Islet of Langerhans (tissue), 1 donor: ENCODE results near the gene MDK.

Experiments
- FAIRE-seq: peaks from one replicate; lab custom pipeline; 2011; peaks lifted over from hg19 to GRCh38; lab: Jason Lieb, UNC

Gene MDK

GRCh38 chr11:46383974-46384701 lies 2.7 kb downstream of the MDK start:
- no peak for FAIRE-seq

- no peak for FAIRE-seq
These were observed 3.9 kb downstream of the MDK start for GRCh38 chr11:46385169-46386004.

- FAIRE-seq: no peak
These were observed 4.6 kb downstream of the MDK start for GRCh38 chr11:46386005-46386578.

- FAIRE-seq: no peak
These were observed 5.2 kb downstream of the MDK start for GRCh38 chr11:46386674-46387073.

DNA sequence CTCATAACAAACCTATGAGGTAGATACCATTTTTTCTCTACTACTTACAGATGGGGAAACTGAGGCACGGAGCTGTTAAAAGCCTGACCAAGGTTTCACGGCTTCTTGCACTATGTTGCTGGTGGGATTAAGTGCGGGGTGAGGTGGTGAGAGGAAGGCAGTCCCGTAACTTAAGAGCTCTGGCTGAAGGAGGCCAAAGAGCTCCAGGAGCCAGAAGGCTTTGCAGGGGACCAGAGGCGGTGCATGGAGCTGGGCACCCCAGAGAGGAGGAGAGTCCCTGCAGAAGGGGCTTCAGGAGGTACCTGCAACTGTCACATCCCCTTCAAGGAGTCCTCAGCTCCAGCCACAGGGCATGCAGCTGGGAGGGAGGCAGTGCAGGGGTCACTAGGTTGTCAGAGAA lies 6.0 kb downstream of the MDK start:
- no peak for FAIRE-seq

GRCh38 chr11:46387919-46388618 lies 6.6 kb downstream of the MDK start:
- FAIRE-seq: no peak

DNA sequence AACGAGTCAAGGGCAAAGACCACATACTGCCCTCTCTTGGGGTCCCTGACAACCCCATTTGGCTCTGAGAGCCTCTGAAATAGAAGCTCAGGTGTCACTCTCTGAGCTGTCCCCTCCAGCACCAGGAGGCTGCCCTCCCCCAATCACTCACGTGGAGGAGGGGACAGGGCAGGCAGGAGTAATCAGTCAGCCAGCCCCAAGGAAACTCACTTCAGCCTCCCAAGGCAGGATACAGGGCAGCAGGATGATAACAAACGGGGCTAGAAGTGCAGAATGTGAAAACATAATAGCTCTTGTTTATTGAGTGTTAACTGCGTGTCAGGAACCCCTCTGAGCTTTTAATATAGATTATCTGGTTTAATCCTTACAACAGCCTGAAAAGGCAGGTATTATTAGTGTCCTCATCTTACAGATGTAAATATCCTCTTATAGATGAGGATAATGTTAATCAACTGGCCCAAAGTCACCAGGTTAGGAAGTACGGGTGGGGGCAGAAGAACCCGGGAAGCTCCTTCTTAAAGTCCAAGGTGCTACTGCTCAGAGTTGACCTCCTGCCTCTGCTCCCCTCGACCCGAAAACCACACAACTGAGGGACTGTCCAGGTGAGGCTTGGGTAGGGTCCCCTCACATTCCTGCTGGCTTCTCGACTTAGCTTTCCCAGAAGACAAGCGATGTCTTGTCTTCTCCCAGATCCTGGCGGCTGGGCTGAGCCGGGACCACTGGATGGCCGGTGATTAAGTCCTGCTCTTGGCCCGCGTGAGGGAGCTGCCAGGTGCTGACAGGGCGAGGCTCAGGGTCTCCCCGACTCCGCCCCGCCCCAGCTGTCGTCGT lies 7.4 kb downstream of the MDK start:
- FAIRE-seq: no peak

DNA sequence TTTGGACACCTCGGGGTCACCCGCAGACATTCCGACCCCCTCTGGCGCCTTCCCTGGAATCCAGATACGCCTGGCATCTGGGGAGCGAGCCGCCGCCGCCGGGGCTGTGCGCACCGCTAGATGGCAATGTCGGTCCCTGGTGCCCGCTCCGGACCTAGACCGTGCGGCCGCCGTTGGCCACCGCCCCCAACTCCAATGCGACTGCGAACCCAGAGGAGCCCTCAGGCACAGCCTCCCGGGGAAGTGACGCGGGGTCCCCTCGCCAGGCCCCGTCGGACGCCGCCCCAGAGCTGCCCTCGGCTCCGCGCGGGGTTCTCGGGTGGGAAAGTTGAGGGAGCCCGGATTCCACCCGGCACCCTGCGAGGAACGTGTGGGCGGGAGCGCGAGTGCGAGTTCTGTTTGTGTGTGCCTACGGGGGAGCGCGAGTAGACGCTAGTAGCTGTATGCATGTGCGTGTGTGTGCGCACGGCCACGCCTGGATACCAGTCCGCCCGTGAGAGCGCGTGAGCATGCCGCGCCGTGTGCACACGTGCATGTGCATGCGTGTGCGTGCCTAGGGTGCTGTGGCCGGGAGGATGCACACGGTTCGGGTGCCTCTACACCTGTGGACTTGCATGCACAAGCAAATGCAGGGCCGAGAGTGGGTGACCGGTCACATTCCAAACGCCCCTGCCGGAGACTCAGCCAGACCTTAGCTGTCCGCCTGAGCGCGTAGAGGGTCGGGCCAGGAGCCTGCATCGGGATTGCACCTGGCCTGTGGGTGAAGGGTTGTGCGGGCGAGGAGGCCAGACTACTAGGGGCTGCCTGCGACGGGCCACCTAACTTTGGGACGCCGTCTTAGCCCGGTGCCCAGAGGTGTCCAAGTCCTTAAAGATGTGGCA lies 8.2 kb downstream of the MDK start:
- no peak for FAIRE-seq

- FAIRE-seq: no peak
These were observed 9.1 kb downstream of the MDK start for GRCh38 chr11:46390331-46391171.

- no peak for FAIRE-seq
These were observed 9.7 kb downstream of the MDK start for GRCh38 chr11:46391186-46391577.

GRCh38 chr11:46391578-46392420 lies 10.3 kb downstream of the MDK start, which contains the start of gene CHRM4:
Gene CHRM4 (minus strand): TSS chr11:46391776. CDS start chr11:46386557, 5,219 bp downstream.
- no peak for FAIRE-seq

GRCh38 chr11:46392421-46393230 lies 11.2 kb downstream of the MDK start:
- no peak for FAIRE-seq

DNA sequence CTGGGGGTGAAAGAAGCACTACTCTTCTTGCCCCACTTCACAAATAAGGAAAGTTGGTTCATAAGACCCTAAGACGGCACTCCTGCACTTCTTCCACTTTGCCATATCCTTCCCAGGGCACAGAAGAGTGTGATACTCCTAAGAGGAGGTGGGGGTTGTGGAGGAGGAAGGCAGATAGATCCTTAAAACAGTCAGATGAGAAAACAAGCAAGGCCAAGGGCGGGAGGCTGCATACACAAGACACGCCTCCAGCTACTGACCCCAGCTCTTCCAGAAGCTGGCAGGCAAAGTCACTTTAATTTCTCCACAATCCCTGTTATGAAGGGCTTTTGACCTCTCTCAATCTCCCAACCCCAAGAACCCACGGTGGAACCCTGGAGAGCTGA lies 11.8 kb downstream of the MDK start:
- FAIRE-seq: no peak

GRCh38 chr11:46393759-46394158 lies 12.3 kb downstream of the MDK start:
- no peak for FAIRE-seq

GRCh38 chr11:46397526-46397925 lies 16.1 kb downstream of the MDK start:
- no peak for FAIRE-seq

- FAIRE-seq: no peak
These were observed 21.8 kb downstream of the MDK start for GRCh38 chr11:46402957-46403902.
